ENCODE results near the gene PTPRU. TPM values are rescaled to one million over a fixed set of nuclear protein-coding genes. Genes with fewer than 3 reads are reported as not detected.

PTPRU gene
- total RNA-seq, 2 donors from 2014 or later = 28.7 to 47.8 TPM

DNA sequence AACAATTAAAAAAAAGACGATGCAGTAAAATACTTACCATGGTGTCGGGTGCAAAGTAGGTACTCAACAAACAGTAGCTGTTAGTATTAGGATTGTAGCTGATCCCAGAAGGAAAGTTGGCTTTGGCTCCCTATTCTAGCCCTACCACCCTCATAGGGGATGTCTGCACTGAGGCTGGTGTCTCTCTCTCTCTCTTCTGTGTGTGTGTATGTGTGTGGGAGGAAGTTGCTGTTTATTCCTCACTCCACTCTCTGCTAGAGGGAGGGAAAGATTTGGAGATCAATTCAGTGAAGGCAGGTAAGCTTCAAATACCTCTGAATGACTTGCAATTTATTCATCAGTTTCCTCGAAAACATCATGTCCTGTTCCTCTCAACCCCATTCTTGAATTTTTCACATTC lies 124.4 kb downstream of the PTPRU start:
- no peaks in the 10 kb centered on the region for H3K36me3 ChIP-seq
- no peak overlapping the region for H3K4me3 ChIP-seq
- TF ChIP-seq, protein P1, sequence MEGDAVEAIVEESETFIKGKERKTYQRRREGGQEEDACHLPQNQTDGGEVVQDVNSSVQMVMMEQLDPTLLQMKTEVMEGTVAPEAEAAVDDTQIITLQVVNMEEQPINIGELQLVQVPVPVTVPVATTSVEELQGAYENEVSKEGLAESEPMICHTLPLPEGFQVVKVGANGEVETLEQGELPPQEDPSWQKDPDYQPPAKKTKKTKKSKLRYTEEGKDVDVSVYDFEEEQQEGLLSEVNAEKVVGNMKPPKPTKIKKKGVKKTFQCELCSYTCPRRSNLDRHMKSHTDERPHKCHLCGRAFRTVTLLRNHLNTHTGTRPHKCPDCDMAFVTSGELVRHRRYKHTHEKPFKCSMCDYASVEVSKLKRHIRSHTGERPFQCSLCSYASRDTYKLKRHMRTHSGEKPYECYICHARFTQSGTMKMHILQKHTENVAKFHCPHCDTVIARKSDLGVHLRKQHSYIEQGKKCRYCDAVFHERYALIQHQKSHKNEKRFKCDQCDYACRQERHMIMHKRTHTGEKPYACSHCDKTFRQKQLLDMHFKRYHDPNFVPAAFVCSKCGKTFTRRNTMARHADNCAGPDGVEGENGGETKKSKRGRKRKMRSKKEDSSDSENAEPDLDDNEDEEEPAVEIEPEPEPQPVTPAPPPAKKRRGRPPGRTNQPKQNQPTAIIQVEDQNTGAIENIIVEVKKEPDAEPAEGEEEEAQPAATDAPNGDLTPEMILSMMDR (IDR thresholded peaks at IDR 0.05) = no peak
- DNase-seq (ENCODE audit: low spot score) (no peak), ATAC-seq (ENCODE audit: insufficient number of reproducible peaks, low FRiP score, low read depth) (no peak)
- H3K27me3 ChIP-seq (replicated peaks; ENCODE audit: insufficient read depth) = no peaks in the 10 kb centered on the region
- H3K27ac ChIP-seq = no peak overlapping the region
- H3K4me1 ChIP-seq (ENCODE audit: control insufficient read depth in 1 of 2, low read depth in 2 of 2) = no peaks in the 10 kb centered on the region
- H3K9me3 ChIP-seq = no peaks in the 10 kb centered on the region

DNA sequence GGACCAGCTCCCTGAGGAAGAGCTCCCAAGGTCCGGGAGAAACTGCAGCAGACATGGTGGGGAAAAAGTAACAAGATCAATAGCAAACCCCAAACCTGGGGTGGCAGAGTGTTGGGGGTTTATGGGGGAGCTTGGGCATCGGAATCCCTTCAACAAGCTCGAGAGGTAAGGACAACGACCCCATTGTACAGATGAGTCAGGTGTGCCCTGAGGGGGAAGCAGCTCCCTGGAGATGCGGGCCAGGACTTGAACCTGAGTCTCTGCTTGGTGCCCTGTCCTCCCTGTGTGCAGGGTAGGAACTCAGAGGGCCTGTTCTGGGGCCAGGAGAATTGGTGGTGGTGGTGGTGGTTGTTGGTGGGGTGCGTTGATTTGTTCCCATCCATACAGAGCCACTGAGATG lies 125.4 kb downstream of the PTPRU start:
- DNase-seq (ENCODE audit: low spot score) (no peak), ATAC-seq (ENCODE audit: insufficient number of reproducible peaks, low FRiP score, low read depth) (no peak)
- H3K9me3 ChIP-seq = no peaks in the 10 kb centered on the region
- no peak overlapping the region for H3K4me3 ChIP-seq
- no peaks in the 10 kb centered on the region for H3K36me3 ChIP-seq
- no peaks in the 10 kb centered on the region for H3K27me3 ChIP-seq (replicated peaks; ENCODE audit: insufficient read depth)
- no peaks in the 10 kb centered on the region for H3K4me1 ChIP-seq (ENCODE audit: control insufficient read depth in 1 of 2, low read depth in 2 of 2)
- TF ChIP-seq, protein P1 (IDR thresholded peaks at IDR 0.05) = no peak
- no peak overlapping the region for H3K27ac ChIP-seq

DNA sequence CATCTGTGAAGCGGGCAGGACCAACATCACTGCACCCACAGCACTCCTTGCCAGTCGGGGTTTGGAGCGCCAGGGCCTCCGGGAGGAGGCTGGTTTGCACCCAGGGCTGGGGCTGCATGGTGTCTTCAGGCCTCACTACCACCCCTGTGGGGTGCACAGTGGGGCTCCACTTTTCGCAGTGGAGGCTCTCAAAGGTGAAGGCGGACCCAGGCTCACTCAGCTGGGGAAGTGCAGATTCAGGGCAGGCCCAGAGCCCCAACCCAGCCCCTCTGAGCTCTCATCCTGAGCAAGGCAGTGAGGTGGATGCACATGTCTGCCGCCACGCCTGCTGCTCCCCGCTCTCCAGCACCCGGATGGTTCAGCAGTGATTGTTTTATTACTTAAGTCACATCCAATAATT lies 125.8 kb downstream of the PTPRU start:
- no peak for DNase-seq (ENCODE audit: low spot score)

DNA sequence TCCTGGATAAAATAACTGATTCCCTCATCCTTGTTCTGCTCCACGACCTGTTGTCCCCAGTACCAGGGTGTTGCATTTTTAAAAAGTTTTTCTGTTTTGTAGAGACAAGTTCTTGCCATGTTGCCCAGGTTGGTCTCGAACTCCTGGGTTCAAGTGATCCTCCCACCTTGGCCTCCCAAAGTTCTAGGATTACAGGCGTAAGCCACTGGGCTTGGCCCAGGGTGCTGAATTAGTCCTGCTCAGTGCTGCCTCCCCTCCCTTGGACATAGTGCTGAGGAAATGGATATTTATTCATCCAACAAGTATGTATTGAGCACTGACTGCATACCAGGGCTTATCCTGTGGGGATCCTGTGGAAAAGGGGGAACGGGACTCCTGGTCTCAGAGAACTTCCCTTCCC lies 126.4 kb downstream of the PTPRU start:
- Histone ChIP-seq H3K4me1 (ENCODE audit: control insufficient read depth in 1 of 2, low read depth in 2 of 2) (no peaks in the 10 kb centered on the region), H3K27me3 (replicated peaks; ENCODE audit: insufficient read depth) (no peaks in the 10 kb centered on the region), H3K36me3 (no peaks in the 10 kb centered on the region), H3K4me3 (no peak overlapping the region), H3K27ac (no peak overlapping the region), H3K9me3 (no peaks in the 10 kb centered on the region)
- no peak for DNase-seq (ENCODE audit: low spot score)
- TF ChIP-seq, protein P1 (IDR thresholded peaks at IDR 0.05) = no peak
- ATAC-seq (ENCODE audit: insufficient number of reproducible peaks, low FRiP score, low read depth) = no peak

More for the DNA sequence above, 125.8 kb downstream of the PTPRU start:
- no peak overlapping the region for H3K27ac ChIP-seq
- no peak for ATAC-seq (ENCODE audit: insufficient number of reproducible peaks, low FRiP score, low read depth)
- H3K27me3 ChIP-seq (replicated peaks; ENCODE audit: insufficient read depth) = no peaks in the 10 kb centered on the region
- TF ChIP-seq, protein P1 (IDR thresholded peaks at IDR 0.05) = no peak
- H3K9me3 ChIP-seq = no peaks in the 10 kb centered on the region
- H3K36me3 ChIP-seq = no peaks in the 10 kb centered on the region
- H3K4me3 ChIP-seq = no peak overlapping the region
- no peaks in the 10 kb centered on the region for H3K4me1 ChIP-seq (ENCODE audit: control insufficient read depth in 1 of 2, low read depth in 2 of 2)

DNA sequence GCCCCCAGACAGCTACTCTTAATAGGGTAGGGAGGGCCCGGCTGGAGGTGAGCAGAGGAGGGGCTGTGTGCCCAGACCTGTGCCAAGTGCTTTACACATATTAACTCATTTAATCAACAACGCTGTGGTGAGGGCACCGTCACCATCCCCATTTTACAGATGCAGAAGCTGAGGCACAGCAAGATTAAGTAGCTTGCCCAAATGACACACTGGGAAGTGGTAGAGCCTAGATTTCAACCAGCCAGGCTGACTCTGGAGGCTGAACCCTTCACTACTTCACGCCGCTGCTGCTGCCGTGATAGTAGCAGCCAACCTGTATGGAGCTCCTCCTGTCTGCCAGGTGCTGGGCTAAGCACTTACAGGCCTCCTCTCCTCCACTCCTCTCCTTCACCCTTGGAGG lies 127.2 kb downstream of the PTPRU start:
- DNase-seq (ENCODE audit: low spot score) = no peak
- H3K9me3 ChIP-seq = no peaks in the 10 kb centered on the region
- H3K27me3 ChIP-seq (replicated peaks; ENCODE audit: insufficient read depth) = no peaks in the 10 kb centered on the region
- H3K36me3 ChIP-seq = no peaks in the 10 kb centered on the region
- H3K4me3 ChIP-seq = no peak overlapping the region
- no peak overlapping the region for H3K27ac ChIP-seq
- ATAC-seq (ENCODE audit: insufficient number of reproducible peaks, low FRiP score, low read depth) = no peak
- no peaks in the 10 kb centered on the region for H3K4me1 ChIP-seq (ENCODE audit: control insufficient read depth in 1 of 2, low read depth in 2 of 2)
- TF ChIP-seq, protein P1 (IDR thresholded peaks at IDR 0.05) = no peak

Measured in thoracic aorta (tissue), 2 donors.